ENCODE measurements around the gene MRGPRG.
"Not testable (repeated sequence)": the region's sequence is repeated elsewhere in the genome, so short reads cannot be mapped to it uniquely, and the experiment has no call there.

Gene MRGPRG, protein sequence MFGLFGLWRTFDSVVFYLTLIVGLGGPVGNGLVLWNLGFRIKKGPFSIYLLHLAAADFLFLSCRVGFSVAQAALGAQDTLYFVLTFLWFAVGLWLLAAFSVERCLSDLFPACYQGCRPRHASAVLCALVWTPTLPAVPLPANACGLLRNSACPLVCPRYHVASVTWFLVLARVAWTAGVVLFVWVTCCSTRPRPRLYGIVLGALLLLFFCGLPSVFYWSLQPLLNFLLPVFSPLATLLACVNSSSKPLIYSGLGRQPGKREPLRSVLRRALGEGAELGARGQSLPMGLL

DNA sequence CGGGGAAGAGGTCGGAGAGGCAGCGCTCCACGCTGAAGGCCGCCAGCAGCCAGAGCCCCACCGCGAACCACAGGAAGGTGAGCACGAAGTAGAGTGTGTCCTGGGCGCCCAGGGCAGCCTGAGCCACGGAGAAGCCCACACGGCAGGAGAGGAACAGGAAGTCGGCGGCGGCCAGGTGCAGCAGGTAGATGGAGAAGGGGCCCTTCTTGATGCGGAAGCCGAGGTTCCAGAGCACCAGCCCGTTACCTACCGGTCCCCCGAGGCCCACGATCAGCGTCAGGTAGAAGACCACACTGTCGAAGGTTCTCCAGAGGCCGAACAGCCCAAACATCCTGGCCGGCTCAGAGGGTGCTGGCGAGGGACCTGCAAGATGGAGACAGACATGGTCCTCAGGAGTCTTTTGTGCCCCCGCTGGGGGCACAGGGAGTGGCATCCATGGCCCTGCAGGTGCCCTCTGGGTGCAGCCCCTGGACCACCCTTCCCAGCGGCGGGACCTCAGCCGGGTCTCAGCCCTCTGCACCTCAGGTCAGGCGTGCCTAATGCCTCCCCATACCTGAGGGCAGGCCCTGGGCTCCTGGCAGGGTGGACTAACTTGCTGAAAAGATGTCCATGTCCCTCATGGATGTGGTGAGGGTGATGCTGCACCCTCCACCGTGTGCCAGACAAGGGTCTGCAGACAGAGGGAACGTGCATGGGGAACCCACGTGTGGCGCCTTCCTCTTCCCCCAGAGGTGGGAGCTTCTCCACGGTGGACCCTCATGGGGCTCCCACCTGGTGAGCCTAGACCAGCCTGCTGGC, at the start of gene MRGPRG:
Gene MRGPRG, minus strand, starts transcription at position 331 of the 798 bp plus-strand sequence. Its CDS starts 0 bp downstream, at position 331.
- DNase-seq = no peak

DNA sequence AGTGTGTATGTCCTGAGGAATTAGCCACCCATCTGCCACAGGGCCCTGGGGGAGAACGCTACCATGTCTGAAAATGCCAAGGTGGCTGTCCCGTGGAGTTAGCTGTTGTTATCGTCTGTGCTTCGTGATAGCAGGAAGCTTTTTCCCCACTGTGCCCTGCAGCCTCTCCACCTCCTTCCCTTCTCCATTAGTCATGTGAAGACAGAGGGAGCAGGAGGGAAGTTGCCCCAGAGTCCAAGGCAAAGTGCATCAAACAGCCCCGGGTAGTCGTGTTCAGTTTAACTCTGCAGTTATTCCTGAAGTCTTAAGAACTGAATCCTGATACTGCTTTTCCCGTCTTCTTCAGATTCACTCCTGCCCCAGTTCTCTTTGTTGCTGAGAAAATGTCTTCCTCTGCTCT, 43.9 kb upstream of the MRGPRG start:
- not testable (repeated sequence) for DNase-seq

DNA sequence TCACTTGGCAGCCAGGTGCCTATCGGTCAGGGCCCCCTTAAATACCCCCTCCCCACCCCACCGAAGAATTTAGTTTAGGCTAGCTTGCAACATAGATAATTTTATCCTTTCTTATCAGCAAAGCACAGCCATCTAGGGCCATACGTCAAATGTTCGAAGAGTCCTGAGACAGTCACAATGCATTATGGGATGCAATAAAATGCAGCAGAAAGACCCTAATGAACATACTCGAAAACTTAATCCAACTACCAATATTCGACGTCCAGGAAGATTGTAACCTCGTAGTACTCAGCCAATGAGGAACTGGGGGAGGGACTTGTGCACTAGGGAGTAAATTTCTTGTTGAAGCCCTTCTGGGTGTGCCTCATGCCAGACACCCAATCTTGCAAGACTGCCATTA, 43.2 kb upstream of the MRGPRG start:
- not testable (repeated sequence) for DNase-seq

DNA sequence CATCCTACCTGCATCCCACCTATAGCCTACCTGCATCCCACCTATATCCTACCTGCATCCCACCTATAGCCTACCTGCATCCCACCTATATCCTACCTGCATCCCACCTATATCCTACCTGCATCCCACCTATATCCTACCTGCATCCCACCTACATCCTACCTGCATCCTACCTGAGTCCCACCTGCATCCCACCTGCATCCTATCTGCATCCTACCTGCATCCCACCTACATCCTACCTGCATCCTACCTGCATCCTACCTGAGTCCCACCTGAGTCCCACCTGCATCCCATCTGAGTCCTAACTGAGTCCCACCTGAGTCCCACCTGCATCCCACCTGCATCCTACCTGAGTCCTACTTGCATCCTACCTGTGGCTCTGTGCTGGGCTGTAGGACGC, 38.9 kb upstream of the MRGPRG start:
- not testable (repeated sequence) for DNase-seq

DNA sequence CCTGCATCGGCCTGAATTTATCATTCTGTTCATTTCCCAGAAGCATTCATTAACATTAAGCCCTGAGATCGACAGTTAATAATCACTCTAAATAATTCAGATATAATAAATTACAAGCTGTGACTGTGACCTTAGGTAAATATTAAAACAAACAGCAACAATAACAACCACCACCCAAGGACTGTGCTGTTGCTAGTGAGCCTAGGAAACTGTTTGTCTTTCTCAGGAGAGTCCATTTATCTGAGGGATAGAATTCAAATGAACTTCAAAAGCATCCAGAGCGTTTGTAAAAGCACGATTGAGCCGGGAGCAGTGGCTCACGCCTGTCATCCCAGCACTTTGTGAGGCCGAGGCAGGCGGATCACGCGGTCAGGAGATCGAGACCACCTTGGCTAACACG, 36.6 kb upstream of the MRGPRG start:
- DNase-seq = not testable (repeated sequence)

DNA sequence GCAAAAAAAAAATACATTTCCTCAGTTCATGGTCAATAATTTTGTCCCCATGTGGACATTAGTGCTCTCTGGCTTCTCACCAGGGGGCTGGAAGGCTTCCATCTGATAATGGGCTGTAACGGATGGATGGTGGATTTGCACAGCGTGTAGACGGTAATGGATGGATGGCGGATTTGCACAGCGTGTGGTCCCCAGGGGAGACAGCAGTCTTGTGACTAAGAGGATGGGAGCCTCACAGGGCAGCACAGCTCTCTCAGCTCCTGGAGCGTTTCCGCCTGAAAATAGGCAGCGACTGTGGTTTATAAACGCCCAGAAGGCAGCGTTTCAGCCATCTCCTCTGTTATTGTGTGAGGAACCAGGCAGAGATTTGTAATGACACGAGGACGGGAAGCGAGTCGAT, 36.2 kb upstream of the MRGPRG start:
- DNase-seq = not testable (repeated sequence)

DNA sequence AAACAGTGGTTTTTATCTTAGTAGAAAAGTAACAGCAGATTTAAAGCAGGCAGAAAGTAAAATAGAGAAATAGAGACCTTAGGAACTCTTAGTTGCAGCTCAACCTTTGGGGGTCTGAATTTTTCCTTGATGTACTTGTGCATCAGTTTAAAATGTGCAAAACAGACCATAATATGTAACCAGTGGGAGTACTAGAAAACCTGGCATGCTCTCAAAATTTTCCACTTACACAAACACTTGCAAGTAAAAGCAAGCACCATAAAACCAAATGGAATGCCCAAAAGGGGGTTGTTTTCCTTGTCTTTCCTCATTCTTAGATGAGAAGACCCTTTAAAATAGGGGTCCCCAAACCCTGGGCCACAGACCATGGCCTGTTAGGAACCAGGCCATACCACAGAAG, 26.5 kb upstream of the MRGPRG start:
- DNase-seq = no peak

DNA sequence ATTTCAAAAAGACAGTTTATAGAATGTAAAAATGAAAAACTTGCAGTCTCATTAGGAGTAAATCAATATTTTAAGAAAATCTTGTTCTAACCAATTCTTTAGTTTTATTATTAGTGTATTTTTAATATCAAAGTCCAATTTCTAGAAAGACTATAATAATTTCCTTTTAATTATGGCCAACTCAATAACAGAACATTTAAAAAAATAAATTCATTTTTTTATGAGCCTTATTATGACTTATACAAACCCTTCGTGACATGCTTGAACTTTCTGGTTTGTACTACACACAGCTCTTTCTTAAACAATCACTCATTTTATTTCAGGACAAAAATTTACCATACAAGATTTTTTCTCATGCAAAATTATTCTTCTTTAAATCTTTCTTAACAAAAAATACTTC, 25.3 kb upstream of the MRGPRG start:
- no peak for DNase-seq

DNA sequence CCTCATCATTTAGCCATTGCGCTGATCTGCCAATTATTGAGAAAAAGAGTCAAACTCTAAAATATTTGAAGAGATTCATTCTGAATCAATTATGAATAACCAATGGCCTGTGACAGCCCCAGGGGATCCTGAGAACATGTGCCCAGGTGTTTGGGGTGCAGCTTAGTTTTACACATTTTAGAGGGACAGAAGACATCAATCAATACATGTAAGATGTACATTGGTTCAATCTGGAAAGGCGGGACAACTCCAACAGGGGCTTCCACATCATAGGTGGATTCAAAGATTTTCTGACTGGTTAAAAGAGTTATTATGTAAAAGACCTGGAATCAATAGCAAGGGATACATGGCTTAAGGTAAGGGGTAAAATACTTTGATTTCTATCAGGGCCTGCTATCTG, 18.5 kb upstream of the MRGPRG start:
- DNase-seq = no peak

DNA sequence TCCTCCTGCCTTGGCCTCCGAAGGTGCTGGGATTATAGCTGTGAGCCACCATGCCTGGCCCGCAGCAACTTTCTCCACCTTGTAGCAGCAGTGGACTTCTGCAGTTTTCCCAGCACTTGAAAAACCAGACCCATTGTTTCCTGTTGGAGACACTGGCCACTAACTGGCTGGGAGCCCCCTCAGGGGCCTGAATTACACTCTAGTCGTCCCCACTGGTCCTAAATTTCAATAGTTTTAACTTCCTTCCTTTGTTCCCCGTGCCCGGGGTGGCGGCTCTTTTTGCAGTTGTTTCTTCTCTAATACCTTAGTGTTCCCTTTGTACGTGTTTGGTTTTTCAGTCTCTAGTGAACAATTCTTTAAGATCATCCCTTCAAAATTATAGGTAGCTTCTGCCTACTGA, 16.2 kb upstream of the MRGPRG start:
- no peak for DNase-seq

DNA sequence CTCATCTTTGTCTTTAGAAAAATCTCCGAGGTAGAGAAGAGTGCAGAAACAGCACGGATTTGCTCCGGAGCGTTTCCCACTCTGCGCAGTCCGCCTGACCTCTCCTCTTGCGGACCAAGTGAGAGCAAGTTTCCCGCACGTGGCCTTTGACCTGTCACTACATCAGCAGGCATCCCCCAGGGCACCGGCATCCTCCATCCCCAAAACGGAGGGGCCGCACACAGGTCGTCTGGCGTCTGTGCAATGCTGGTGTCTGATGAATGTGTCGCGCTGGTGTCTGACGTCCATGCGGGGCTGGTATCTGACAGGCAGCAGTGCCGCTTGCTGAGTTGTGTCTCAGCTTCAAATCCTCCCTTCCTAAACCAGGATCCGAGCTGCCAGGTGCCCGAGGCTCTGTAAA, 14.3 kb upstream of the MRGPRG start:
- DNase-seq = no peak

DNA sequence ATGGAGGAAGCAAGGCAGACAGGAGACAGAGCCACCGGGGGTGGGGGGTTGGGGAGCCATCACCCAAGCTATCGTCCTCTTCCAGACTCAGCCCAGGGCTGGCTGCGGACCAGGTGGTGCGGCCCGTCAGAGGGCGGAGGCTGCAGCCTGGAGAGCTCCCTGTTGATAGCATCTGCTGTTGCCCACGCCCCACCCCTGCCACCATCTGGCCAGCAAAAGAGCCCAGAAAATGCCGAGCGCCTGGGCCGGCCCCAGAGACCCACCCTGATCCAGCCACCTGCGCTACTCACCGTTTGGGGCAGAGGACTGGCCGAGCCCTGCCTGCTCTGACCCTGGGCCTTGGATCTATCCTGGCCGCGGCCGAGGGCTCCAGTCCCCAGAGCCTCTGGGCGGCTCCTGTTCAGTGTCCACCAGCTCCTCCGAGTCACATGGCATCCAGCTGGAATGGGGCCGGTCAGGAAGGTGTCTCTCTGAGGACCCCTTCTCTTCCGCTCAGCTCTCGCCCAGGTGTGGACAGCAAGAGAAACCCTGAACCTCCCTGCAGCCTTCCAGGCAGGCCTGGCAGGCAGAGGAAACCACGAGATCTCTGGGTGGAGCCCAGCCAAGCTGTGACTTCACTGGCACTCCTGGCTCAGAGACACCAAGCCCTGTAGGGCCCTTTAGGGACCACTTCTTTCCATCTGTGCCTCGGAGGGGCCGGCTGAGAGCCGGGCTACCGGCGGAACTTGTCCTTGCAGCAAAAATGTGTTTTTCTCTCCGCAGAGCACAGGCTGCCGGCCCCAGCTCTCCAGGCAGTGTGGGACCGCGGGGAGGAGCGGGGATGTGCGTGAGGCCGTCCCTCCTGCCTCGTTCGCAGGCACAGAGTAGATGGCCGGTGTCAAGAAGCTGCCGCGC, 13.5 kb upstream of the MRGPRG start, which contains the start of gene MRGPRE:
Gene MRGPRE, minus strand, starts transcription at position 567 of the 894 bp plus-strand sequence. CDS start 3,618 bp downstream, outside the sequence.
- DNase-seq = no peak

DNA sequence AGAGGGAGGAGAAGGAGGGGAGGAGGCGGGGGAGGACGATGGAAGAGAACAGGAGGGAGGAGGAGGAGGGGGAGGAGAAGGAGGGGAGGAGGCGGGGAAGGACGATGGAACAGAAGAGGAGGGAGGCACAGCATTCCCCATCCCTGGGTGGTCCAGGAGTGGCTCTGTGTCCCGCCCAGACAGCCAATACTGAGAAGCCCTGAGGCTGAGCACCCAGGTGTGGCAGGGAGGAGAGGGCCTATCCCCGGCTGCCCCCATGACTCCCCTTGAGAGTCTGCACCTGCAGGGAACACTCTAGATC, 12.9 kb upstream of the MRGPRG start:
- DNase-seq = no peak

DNA sequence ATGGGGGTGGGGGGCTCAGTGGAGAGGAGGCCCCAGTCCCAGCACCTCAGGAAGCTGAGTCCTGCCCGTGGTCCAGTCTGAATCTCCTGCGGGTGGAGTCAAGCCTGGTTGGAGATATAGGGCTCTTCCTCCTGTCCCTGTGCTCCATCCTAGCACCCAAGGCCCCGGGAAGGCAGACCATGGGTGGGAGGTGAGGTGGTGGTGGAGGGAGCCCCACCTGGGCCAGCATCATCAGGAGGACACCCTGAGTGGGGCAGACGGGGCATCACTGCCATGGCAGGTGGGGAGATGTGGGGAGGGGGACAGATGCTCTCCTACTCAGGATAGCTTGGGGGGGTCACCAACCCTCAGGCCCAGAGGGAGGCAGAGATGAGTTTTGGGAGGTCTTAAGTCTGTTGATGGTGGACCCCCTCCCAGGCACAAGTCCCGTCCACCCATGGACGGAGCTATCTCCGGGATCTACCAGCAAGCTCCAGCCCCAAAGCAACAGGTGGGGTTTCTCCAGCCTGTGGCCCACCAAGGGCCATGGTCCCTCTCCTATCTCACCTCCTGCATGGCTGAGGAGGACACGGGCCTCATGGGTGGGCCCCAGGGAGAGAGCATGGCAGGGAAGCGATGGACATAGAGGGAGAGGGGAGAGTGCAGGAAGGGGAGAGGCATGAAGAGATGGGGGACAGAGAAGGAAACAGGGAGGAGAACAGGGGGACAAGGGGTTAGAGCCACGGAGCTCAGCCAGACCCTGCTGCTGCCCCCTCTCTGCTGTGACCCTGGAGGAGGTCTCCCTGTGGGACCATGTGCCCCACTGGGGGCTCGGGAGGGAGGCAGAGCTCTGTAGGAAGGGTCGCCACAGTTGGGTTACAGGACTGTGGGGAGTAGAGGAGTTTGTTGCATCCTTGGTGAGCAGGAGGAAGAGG, 12.3 kb upstream of the MRGPRG start:
- DNase-seq = no peak

DNA sequence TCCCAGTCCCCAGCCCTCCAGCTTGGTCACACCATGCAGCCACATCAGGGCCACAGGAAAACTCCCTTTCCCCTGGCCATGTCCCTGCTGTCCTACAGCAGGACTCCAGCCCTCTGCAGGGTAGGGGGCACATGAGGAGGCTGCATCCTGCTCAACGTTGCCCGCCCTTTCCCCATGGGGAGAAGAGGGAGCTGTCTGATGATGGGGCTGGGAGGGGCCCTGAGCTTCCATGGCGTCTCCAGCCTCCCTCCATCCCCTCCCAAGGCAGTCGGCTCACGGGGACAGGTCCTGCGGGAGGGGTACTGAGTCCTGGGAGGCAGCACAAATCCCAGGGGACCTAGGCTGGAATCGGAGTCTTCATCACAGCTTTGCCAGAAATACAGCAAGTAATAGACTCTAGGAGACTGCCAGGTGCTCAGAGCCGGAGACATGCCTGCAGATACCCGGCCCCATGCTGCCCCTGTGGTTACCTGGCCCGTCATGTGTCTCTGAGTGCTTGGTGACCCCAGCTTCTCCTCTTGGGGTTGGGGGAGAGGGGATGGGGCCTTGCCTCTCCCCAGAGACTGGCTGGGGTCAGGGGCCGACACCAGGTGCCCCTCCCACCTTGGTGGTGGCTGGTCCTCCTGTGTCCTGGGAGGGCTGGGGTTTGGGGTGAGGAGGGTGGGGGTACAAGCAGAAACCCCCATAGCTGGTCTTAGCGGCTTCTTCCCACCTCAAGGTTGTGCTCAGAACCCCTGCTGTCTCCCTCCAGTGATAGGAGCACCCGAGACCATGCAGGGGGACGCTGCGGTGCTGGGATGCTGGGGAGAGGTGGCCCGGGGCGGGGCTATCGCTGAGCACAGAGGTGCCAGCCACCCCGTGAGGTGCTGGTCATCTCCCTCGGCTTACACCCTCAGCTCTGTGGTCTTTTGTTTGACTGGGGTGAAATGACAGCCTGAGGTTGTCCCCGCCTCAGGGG, 11.3 kb upstream of the MRGPRG start:
- no peak for DNase-seq

DNA sequence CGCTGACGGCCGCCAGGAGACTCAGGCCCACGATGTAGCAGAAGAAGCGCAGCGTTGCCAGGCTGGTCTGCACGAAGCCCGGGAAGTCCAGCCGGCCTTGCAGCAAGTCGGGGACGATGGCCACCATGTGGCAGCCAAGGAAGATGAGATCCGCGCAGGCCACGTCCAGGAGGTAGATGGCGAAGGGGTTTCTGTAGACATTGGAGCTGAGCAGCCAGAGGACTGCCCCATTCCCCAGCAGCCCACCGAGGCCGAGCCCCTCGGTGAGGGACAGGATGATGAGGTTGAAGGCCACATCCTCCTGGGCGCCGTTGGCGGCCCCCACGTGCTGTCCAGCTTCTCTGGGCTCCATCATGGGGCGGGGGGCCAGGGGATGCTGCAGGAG, 9.8 kb upstream of the MRGPRG start:
- no peak for DNase-seq

DNA sequence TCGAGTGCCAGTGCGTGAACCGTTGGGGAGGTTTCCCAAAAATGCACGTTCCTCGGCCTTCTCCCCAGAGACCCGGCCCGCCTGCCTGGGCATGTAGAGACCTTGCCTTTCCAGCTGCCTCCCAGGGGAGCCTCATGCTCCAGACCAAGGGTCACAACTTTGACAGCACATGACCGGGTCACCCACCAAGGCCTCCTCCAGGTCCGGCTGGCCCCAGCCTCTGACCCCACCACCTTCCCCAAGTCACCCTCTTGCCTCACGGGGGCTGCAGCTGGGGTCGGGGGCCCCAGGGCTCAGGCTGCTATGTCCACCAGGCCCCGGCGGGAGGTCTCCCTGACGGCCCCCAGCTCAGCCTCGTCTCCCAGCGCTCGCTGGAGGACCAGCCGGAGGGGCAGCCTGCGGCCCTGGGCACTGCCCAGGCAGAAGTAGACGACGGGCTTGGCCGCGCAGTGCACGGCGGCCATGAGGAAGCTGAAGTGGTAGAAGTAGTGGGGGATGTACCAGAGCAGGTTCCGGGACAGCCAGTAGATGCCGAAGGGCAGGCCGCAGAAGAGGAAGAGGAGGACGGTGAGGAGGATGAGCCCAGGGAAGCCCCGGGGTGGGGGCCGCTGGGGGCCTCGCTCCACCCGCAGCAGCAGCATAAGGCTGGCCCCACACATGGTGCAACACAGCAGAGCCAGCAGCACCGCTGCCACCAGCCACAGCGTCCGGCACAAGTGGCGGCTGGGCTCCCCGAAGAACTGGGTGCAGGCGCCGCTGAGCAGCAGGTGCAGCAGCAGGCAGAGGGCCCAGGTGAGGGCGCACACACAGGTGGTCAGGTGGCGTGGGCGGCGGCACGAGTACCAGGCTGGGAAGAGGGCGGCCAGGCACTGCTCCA, 9.2 kb upstream of the MRGPRG start:
- DNase-seq = no peak

DNA sequence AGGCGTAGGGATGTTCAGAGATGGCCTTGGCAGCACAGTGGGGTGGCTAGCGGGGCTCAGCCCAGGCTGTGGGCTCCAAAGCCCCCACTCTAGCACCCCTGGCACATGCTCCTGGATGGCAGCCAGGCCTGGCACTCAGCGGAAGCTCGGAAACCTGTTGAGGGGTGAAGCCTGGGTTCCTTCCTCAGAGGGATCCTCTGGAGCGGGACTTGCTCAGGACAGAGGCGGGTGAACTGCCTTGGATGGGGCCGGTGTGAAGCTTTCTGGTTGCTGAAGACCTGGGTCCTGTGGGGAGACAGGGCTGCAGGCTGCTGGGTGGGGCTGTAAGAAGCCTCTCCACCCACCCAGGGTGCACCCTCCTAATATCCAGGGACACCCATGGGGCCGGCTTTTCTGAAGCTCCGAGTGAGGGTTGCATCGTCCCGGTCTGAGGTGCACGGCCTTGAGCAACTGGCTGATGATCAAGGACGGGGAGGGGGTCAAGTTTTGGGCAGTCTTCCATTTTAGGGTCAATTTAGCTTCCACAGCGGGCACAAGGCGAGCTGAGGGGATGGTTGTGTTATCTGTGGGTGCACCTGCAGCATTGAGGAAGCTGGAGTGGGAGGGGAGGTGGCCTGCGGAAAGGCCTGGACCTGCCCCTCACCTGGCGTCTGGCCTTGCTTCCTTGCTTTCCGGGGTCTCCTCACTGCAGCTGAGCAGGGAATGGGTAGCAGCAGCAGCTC, 8.4 kb upstream of the MRGPRG start:
- no peak for DNase-seq

Measured in activated CD4-positive, CD25-positive, alpha-beta regulatory T cell (primary cell).